Ramos (cell line): Measurements from ENCODE around the gene CALCB.

ENCODE experiments used
- in situ Hi-C: fragments of 300-500 bp; cut with MboI; formaldehyde crosslinking; loops from one replicate; pipeline ENCODE4 v1.14.3; 2022; ENCODE audit warnings: low sequenced_read_pairs; ENCODE audit not compliant: unreplicated experiment

CALCB gene

GRCh38 chr11:15114501-15115475 lies 41.4 kb downstream of the CALCB start, which contains the start of gene INSC:
INSC (plus strand) TSS chr11:15114923; CDS start chr11:15149175, 34,252 bp downstream.
- in situ Hi-C loops = no loop called here

GRCh38 chr11:15115686-15116085 lies 42.3 kb downstream of the CALCB start:
- in situ Hi-C loops = no loop called here

- in situ Hi-C loops = no loop called here
Measured at GRCh38 chr11:15117751-15118150, 44.4 kb downstream of the CALCB start.

GRCh38 chr11:15118431-15118830 lies 45.0 kb downstream of the CALCB start:
- in situ Hi-C loops = no loop called here

GRCh38 chr11:15119352-15119751 lies 46.0 kb downstream of the CALCB start:
- in situ Hi-C loops = no loop called here

GRCh38 chr11:15119826-15120225 lies 46.4 kb downstream of the CALCB start:
- in situ Hi-C loops = no loop called here

GRCh38 chr11:15123849-15124248 lies 50.5 kb downstream of the CALCB start:
- in situ Hi-C loops = no loop called here

GRCh38 chr11:15124528-15124927 lies 51.1 kb downstream of the CALCB start:
- in situ Hi-C loops = no loop called here

- in situ Hi-C loops = no loop called here
Measured at GRCh38 chr11:15127341-15127740, 53.9 kb downstream of the CALCB start.
